ENCODE data around the gene PLOD3. TPM values are rescaled to one million over a fixed set of nuclear protein-coding genes. Genes with fewer than 3 reads are reported as not detected.

PLOD3 gene
- total RNA-seq, 1 experiment from 2014 or later = 48.3 TPM

DNA sequence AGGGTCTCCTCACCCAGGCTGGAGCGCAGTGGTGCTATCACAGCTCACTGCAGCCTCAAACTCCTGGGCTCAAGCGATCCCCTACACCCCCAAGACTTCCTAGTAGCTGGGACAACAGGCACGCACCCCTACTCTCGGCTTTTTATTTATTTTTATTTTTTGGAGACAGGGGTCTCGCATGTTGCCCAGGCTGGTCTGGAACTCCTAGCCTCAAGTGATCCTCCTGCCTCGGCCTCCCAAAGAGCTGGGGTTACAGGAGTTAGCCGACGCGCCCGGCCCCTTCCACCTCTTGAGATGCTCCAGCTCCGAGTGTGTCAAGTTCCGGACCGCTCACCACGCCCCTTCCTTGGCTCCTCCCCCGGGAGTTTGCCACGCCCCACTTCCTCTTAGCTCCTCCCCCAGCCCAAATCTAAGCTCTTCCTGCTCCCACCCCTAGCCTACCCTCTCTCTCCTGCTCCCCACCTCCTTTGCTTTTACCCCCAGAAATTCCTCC lies 43.6 kb downstream of the PLOD3 start:
- peaks cover 43% of the 10 kb centered on the region for H3K4me1 Mint-ChIP-seq
- H3K9me3 Mint-ChIP-seq = no peaks in the 10 kb centered on the region
- H3K4me3 Mint-ChIP-seq = peak overlapping the region; percentile 74
- TF ChIP-seq GTF2I (CRISPR knock-in tag; conservative IDR thresholded peaks at IDR 0.05) (peak; percentile 89), KAT7 (CRISPR knock-in tag; IDR thresholded peaks at IDR 0.05; ENCODE audit: borderline replicate concordance) (no peak), ZNF121 (CRISPR knock-in tag; IDR thresholded peaks at IDR 0.05) (peak; percentile 82; the same call in 1 of the 2 replicates), SP1 (CRISPR knock-in tag; conservative IDR thresholded peaks at IDR 0.05) (peak; percentile 34; the same call in 1 of the 2 replicates)
- TF ChIP-seq, protein P1, sequence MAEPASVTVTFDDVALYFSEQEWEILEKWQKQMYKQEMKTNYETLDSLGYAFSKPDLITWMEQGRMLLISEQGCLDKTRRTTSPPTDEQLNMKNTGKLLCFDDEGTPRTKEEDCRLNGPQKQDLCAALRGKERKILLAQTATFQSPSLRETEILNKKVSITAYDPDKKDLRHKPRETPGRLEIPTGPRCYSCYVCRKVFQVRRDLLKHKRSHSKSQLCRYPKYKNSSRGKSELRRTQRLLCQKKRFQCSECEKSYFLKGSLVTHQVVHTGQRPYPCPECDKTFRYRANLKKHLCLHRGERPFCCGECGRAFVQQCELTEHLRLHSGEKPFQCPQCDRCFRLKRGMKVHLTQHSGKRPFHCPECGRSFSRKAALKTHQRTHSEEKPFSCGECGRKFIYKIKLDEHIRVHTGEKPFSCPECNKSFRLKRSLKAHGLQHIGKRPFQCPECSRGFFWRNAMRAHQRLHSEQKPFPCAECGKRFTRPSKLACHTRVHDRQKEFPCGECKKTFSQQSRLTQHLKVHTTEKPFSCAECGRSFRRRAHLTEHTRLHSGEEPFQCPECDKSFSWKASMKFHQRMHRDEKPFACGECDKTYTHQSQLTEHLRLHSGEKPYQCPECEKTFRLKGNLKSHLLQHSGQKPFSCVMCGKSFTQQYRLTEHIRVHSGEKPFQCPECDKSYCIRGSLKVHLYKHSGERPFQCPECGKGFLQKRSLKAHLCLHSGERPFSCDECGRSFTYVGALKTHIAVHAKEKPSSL (CRISPR knock-in tag; conservative IDR thresholded peaks at IDR 0.05) = no peak
- TF ChIP-seq, protein P2, sequence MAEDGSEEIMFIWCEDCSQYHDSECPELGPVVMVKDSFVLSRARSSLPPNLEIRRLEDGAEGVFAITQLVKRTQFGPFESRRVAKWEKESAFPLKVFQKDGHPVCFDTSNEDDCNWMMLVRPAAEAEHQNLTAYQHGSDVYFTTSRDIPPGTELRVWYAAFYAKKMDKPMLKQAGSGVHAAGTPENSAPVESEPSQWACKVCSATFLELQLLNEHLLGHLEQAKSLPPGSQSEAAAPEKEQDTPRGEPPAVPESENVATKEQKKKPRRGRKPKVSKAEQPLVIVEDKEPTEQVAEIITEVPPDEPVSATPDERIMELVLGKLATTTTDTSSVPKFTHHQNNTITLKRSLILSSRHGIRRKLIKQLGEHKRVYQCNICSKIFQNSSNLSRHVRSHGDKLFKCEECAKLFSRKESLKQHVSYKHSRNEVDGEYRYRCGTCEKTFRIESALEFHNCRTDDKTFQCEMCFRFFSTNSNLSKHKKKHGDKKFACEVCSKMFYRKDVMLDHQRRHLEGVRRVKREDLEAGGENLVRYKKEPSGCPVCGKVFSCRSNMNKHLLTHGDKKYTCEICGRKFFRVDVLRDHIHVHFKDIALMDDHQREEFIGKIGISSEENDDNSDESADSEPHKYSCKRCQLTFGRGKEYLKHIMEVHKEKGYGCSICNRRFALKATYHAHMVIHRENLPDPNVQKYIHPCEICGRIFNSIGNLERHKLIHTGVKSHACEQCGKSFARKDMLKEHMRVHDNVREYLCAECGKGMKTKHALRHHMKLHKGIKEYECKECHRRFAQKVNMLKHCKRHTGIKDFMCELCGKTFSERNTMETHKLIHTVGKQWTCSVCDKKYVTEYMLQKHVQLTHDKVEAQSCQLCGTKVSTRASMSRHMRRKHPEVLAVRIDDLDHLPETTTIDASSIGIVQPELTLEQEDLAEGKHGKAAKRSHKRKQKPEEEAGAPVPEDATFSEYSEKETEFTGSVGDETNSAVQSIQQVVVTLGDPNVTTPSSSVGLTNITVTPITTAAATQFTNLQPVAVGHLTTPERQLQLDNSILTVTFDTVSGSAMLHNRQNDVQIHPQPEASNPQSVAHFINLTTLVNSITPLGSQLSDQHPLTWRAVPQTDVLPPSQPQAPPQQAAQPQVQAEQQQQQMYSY (CRISPR knock-in tag; IDR thresholded peaks at IDR 0.05) = peak; percentile 95
- no peaks in the 10 kb centered on the region for H3K36me3 Mint-ChIP-seq
- no peak overlapping the region for H3K27ac Mint-ChIP-seq
- DNase-seq (ENCODE audit: low spot score) (peak; percentile 91), ATAC-seq (peak; percentile 71)
- H3K27me3 Mint-ChIP-seq (ENCODE audit: low read depth) = peaks cover 100% of the 10 kb centered on the region
- CTCF ChIA-PET = interaction anchor here (0.7 to 6.9 kb wide), 21 partner anchors 8 to 337 kb away, joined by 3 to 86 read pairs (median 9); partner anchors contain the start of genes PLOD3, TRIM56, VGF and ZNHIT1
- POLR2A ChIA-PET = interaction anchor here (0.6 to 2.2 kb wide), 8 partner anchors 9 to 490 kb away, joined by 3 to 14 read pairs (median 4); partner anchors contain the start of genes MOGAT3, PLOD3, VGF and ZNHIT1

GRCh38 chr7:101172854-101173751 lies 44.3 kb downstream of the PLOD3 start:
- H3K4me3 Mint-ChIP-seq = peak overlapping the region; percentile 74
- DNase-seq (ENCODE audit: low spot score) = peak; percentile 18
- no peak for ATAC-seq
- ChIA-PET POLR2A (interaction anchor here (0.9 to 2.2 kb wide), 5 partner anchors 8 to 45 kb away, joined by 3 to 14 read pairs (median 4); partner anchors contain the start of genes PLOD3, VGF and ZNHIT1), CTCF (interaction anchor here (0.7 to 6.9 kb wide), 19 partner anchors 8 to 337 kb away, joined by 3 to 86 read pairs (median 9); partner anchors contain the start of genes PLOD3, TRIM56, VGF and ZNHIT1)
- TF ChIP-seq, protein P3, sequence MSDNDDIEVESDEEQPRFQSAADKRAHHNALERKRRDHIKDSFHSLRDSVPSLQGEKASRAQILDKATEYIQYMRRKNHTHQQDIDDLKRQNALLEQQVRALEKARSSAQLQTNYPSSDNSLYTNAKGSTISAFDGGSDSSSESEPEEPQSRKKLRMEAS (CRISPR knock-in tag; IDR thresholded peaks at IDR 0.05) = peak; percentile 22; the same call in 1 of the 2 replicates
- TF ChIP-seq ZNF416 (CRISPR knock-in tag; IDR thresholded peaks at IDR 0.05) = no peak
- H3K27ac Mint-ChIP-seq = no peak overlapping the region
- peaks cover 48% of the 10 kb centered on the region for H3K4me1 Mint-ChIP-seq
- H3K27me3 Mint-ChIP-seq (ENCODE audit: low read depth) = peaks cover 100% of the 10 kb centered on the region
- no peaks in the 10 kb centered on the region for H3K36me3 Mint-ChIP-seq
- no peaks in the 10 kb centered on the region for H3K9me3 Mint-ChIP-seq

- H3K27ac Mint-ChIP-seq = no peak overlapping the region
- CTCF ChIA-PET = interaction anchor here (0.7 to 6.9 kb wide), 13 partner anchors 9 to 111 kb away, joined by 3 to 86 read pairs (median 16); partner anchors contain the start of gene AP1S1
- TF ChIP-seq TCF7 (CRISPR knock-in tag; IDR thresholded peaks at IDR 0.05; ENCODE audit: low read depth) (0 out of 2 replicates have a peak, but pooled peaks have one; percentile 18), ARID4B (CRISPR knock-in tag; IDR thresholded peaks at IDR 0.05; ENCODE audit: borderline replicate concordance) (peak; percentile 93), NFYB (CRISPR knock-in tag; conservative IDR thresholded peaks at IDR 0.05; ENCODE audit: low read depth) (no peak), FOXK1 (CRISPR knock-in tag; IDR thresholded peaks at IDR 0.05) (peak; percentile 16; the same call in 1 of the 2 replicates), ZNF232 (CRISPR knock-in tag; IDR thresholded peaks at IDR 0.05) (no peak)
Observed at GRCh38 chr7:101172005-101172853, 45.2 kb downstream of the PLOD3 start.

More at GRCh38 chr7:101172005-101172853, 45.2 kb downstream of the PLOD3 start:
- DNase-seq (ENCODE audit: low spot score) (peak; percentile 58), ATAC-seq (peak; percentile 13)
- Mint-ChIP-seq H3K27me3 (ENCODE audit: low read depth) (peaks cover 100% of the 10 kb centered on the region), H3K4me1 (peaks cover 57% of the 10 kb centered on the region), H3K9me3 (no peaks in the 10 kb centered on the region), H3K36me3 (no peaks in the 10 kb centered on the region), H3K4me3 (peak overlapping the region; percentile 74)
- POLR2A ChIA-PET = interaction anchor here (0.9 to 2.0 kb wide), 4 partner anchors 10 to 28 kb away, joined by 3 to 15 read pairs (median 4); no protein-coding TSS in a partner anchor

Measured in WTC11 (cell line).